ENCODE measurements around the gene NOL6.
A peak's percentile ranks its signal among the peaks of the same experiment; 100 is the strongest.
"Not testable (repeated sequence)": the region's sequence is repeated elsewhere in the genome, so short reads cannot be mapped to it uniquely, and the experiment has no call there.

The NOL6 gene

DNA sequence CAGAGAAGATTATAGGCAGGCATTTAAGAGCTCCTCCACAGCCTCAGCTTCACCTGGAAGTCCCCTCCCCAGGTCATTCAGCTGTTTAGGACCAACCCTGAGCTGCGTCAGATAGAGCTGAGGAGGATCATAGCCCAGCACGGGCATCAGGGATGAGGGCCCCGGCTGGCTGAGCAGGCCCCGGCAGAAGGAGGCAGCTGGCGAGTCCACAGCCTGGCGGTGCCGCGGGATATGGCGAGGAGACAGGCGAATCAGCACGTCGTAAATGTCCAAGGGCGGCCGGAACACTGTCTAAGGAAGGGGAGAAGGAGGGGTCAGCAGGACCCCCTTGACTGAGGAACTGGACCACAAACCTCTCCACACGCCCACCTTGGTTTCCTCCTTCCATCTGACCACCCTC, 10.6 kb downstream of the NOL6 start:
- DNase-seq = no peak
- H3K36me3 ChIP-seq = peaks cover 69% of the 10 kb centered on the region
- H3K4me3 ChIP-seq (ENCODE audit: low read depth, low read length) = no peak overlapping the region
- H3K27ac ChIP-seq = no peak overlapping the region
- no peaks in the 10 kb centered on the region for H3K27me3 ChIP-seq (ENCODE audit: insufficient read depth, low read depth, severe bottlenecking)
- TF ChIP-seq, protein P1, sequence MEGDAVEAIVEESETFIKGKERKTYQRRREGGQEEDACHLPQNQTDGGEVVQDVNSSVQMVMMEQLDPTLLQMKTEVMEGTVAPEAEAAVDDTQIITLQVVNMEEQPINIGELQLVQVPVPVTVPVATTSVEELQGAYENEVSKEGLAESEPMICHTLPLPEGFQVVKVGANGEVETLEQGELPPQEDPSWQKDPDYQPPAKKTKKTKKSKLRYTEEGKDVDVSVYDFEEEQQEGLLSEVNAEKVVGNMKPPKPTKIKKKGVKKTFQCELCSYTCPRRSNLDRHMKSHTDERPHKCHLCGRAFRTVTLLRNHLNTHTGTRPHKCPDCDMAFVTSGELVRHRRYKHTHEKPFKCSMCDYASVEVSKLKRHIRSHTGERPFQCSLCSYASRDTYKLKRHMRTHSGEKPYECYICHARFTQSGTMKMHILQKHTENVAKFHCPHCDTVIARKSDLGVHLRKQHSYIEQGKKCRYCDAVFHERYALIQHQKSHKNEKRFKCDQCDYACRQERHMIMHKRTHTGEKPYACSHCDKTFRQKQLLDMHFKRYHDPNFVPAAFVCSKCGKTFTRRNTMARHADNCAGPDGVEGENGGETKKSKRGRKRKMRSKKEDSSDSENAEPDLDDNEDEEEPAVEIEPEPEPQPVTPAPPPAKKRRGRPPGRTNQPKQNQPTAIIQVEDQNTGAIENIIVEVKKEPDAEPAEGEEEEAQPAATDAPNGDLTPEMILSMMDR (IDR thresholded peaks at IDR 0.05; ENCODE audit: low read depth, low read length) = no peak
- no peaks in the 10 kb centered on the region for H3K9me3 ChIP-seq (ENCODE audit: severe bottlenecking)

DNA sequence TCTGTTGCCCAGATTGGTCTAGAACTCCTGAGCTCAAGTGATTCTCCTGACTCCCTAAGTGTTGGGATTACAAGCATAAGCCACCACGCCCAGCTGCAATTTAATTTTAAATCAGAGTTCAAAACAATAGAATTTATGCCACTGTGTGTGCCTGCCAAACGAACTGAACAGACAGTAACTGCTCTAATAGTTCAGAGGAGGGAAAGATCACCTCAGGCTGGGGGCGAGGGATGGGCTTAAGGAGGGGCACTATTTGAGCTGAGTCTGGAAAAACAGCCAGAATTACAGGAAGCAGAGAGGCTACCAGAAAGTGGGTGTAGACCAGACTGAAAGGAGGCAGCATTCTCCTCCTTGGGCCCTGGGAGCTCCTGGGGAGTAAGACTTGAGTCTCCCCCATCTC, 12.2 kb downstream of the NOL6 start:
- Histone ChIP-seq H3K27me3 (ENCODE audit: insufficient read depth, low read depth, severe bottlenecking) (no peaks in the 10 kb centered on the region), H3K9me3 (ENCODE audit: severe bottlenecking) (no peaks in the 10 kb centered on the region), H3K36me3 (peaks cover 56% of the 10 kb centered on the region), H3K27ac (no peak overlapping the region), H3K4me3 (ENCODE audit: low read depth, low read length) (no peak overlapping the region)
- no peak for DNase-seq
- TF ChIP-seq, protein P1 (IDR thresholded peaks at IDR 0.05; ENCODE audit: low read depth, low read length) = no peak

DNA sequence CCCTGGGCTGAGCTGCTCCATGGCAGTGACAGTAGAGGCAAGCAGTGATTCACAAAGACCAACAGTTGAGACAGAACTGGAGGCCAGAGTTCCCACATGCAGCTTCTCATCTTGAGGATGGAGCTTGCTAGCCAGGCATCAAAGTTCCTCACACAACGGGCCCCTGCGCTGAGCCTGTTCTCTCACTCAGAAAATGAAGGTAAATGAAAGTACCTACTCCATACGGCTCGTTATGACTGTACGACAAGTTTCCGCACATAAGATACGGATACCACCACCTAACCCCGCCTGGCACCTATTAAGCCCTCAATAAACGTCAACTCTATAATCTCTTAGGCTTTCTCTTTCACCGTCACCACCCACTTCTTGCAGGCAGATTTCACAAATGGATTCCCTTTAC, 12.9 kb downstream of the NOL6 start:
- Histone ChIP-seq H3K9me3 (ENCODE audit: severe bottlenecking) (no peaks in the 10 kb centered on the region), H3K27me3 (ENCODE audit: insufficient read depth, low read depth, severe bottlenecking) (no peaks in the 10 kb centered on the region), H3K27ac (no peak overlapping the region), H3K36me3 (peaks cover 49% of the 10 kb centered on the region), H3K4me3 (ENCODE audit: low read depth, low read length) (no peak overlapping the region)
- DNase-seq = no peak
- TF ChIP-seq, protein P1 (IDR thresholded peaks at IDR 0.05; ENCODE audit: low read depth, low read length) = no peak

DNA sequence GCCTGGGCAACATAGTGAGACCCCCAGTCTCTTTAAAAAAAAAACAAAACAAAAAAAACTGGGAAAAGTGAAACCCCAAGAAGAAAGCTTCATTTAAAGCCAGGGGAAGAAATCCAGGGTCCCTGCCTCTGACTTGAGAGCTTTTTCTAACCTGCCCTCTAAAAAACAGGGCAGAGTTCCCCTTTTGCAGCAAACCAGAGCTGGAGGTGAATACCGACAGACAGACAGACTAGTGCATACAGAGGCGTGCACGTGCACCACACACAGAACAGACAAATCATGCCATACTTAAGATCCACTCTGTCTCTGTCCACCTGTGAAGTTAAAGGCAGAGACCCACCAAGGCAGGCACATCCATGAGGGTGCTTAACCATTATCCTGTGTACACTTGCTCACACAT, 14.6 kb downstream of the NOL6 start:
- DNase-seq = no peak
- no peaks in the 10 kb centered on the region for H3K27me3 ChIP-seq (ENCODE audit: insufficient read depth, low read depth, severe bottlenecking)
- no peak overlapping the region; the same call in 1 of the 2 replicates for H3K27ac ChIP-seq
- peaks cover 32% of the 10 kb centered on the region for H3K36me3 ChIP-seq
- TF ChIP-seq, protein P1 (IDR thresholded peaks at IDR 0.05; ENCODE audit: low read depth, low read length) = no peak
- H3K4me3 ChIP-seq (ENCODE audit: low read depth, low read length) = no peak overlapping the region
- H3K9me3 ChIP-seq (ENCODE audit: severe bottlenecking) = no peaks in the 10 kb centered on the region

DNA sequence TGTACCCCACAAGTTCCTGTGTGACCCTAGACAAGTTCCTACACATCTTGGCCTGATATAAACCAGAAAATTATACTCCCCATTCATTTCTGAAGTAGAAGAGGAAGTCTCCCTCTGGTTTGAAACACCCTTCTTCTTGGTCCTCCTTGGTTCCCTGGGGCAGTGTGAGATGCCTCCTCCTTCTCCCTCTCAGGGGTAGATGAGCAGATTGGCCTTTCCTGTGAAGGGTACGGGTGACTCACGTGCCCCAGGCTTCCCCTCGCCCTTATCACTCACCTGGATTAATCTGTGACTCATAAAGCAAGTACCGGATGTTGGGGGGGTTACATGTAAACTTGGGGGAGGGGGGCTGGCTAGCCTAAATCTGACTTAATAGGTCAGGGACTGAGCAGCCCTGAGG, 15.3 kb downstream of the NOL6 start:
- H3K36me3 ChIP-seq = peaks cover 25% of the 10 kb centered on the region
- no peaks in the 10 kb centered on the region for H3K9me3 ChIP-seq (ENCODE audit: severe bottlenecking)
- no peak overlapping the region for H3K27ac ChIP-seq
- no peak overlapping the region for H3K4me3 ChIP-seq (ENCODE audit: low read depth, low read length)
- TF ChIP-seq, protein P1 (IDR thresholded peaks at IDR 0.05; ENCODE audit: low read depth, low read length) = no peak
- no peaks in the 10 kb centered on the region for H3K27me3 ChIP-seq (ENCODE audit: insufficient read depth, low read depth, severe bottlenecking)
- DNase-seq = peak; percentile 53

DNA sequence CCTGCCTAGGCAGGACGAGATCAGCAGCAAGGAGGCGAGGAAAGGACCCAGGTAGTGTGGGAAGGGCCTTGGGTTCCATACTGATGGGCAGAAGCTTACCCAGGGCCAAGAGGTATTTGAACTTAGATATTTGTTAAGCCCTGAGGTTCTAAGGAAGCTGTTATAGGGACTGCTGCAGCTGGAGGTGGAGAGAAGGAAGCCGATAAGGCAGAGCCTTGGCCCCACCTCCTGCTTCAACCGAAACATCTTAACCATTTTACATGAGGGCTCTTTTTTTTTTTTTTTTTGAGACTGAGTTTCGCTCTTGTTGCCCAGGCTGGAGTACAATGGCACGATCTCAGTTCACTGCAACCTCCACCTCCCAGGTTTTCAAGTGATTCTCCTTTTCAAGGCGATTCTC, 17.8 kb downstream of the NOL6 start:
- no peak overlapping the region for H3K4me3 ChIP-seq (ENCODE audit: low read depth, low read length)
- H3K36me3 ChIP-seq = peaks cover 3% of the 10 kb centered on the region; the same call in 1 of the 2 replicates
- H3K27ac ChIP-seq = no peak overlapping the region
- no peaks in the 10 kb centered on the region for H3K9me3 ChIP-seq (ENCODE audit: severe bottlenecking)
- no peak for DNase-seq
- TF ChIP-seq, protein P1 (IDR thresholded peaks at IDR 0.05; ENCODE audit: low read depth, low read length) = no peak
- H3K27me3 ChIP-seq (ENCODE audit: insufficient read depth, low read depth, severe bottlenecking) = no peaks in the 10 kb centered on the region

DNA sequence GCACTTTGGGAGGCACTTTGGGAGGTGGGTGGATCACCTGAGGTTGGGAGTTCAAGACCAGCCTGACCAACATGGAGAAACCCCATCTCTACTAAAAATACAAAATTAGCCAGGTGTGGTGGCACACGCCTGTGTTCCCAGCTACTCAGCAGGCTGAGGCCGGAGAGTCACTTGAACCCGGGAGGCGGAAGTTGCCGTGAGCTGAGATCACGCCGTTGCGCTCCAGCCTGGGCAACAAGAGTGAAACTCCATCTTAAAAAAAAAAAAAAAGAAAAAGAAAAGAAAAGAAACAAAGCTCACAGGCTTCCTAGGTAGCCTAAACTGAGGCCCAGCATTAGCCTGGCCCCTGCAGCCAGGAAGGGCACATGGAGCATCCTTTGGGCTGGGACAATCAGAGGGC, 18.3 kb downstream of the NOL6 start:
- not testable (repeated sequence) for H3K36me3 ChIP-seq; H3K9me3 ChIP-seq (ENCODE audit: severe bottlenecking); H3K27me3 ChIP-seq (ENCODE audit: insufficient read depth, low read depth, severe bottlenecking); H3K27ac ChIP-seq; DNase-seq; H3K4me3 ChIP-seq (ENCODE audit: low read depth, low read length)

DNA sequence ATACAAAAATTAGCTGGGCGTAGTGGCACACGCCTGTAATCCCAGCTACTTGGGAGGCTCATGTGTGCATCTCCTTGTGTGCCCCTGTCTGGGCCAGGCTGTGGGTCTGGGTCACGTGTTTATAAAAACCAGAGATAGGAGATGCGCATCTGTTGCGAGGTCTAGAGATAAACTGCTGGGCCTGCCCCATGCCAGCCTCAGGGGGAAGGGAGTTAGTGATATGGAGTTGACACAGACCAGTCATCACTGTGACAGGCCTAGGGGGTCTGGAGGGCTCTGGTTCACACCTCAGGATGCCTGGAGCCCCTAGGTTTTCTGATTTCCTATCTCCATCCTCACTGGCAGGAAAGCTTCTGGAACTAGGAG, 19.1 kb downstream of the NOL6 start:
- H3K27ac ChIP-seq; H3K4me3 ChIP-seq (ENCODE audit: low read depth, low read length); DNase-seq; H3K36me3 ChIP-seq; H3K27me3 ChIP-seq (ENCODE audit: insufficient read depth, low read depth, severe bottlenecking); H3K9me3 ChIP-seq (ENCODE audit: severe bottlenecking): not testable (repeated sequence)
